Measurements from ENCODE around the gene PGLYRP1.

- TF ChIP-seq EP300 (IDR thresholded peaks at IDR 0.05) (no peak), CTCF (IDR thresholded peaks at IDR 0.05) (no peak), POLR2A (IDR thresholded peaks at IDR 0.05) (no peak)
These were observed 44.7 kb downstream of the PGLYRP1 start for GRCh38 chr19:45978156-45978555.

Data from tibial nerve (tissue), 4 donors.